Suppressor macrophage (primary cell): ENCODE results near the gene PRXL2B.

Experiments
- DNase-seq, 4 experiments: peaks; one replicate each; pipeline ENCODE4 v3.0.0-alpha.2; 2020 to 2022

The PRXL2B gene

DNA sequence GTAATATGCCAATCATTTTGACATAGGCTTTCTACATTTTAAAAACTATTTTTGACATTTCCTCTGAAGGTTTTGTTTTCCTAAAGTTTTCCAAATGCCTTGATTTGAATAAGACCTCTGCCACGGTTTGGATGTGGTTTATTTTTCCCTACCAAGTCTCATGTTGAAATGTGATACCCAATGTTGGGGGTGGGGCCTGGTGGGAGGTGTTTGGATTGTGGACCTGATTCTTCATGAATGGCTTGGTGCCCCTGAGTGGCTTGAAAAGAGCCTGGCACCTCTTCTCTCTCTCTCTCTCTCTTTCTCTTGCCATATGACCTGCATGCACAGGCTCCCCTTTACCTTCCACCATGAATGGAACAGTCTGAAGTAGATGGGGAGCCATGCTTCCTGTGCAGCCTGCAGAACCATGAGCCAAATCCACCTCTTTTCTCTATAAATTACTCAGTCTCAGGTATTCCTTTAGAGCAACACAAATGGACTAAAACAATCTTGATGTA lies 31.4 kb downstream of the PRXL2B start:
- DNase-seq, result no peak

DNA sequence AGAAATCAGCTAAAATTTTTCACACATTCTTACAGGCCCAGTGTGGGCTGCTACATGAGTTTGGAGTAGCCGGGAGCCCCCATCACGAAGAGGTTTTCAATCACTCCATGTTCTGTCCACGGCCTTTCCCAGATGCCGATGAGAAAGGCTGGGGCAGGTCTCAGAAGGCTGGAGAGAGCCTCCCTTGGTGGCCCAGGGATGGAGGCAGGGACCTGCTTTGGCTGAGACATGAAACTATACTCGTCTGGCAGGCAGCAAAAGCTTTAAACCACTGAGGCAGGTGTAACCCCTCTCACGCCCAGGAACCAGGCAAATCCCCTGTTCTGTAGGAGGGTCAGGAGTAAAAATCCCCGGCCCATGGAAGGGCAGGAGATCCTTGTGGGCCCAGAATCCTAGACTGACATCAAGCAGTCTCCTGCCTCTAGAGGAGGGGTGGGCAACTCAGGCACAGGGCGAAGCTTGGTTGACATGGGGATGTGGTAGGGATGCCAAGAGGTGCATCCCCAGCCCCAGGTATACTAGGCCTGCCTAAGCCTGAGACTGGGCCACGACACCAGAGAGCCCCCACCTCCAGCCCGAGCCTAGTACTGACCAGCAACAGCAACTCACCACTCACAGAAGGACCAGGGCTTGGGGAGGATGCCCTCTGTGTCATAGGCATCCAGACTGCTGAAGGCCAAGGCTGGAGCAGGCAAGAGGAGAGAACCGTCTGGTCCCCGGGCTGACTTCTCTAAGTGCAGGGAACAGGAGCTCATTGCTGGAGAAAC lies 37.2 kb downstream of the PRXL2B start:
- no peak for DNase-seq

DNA sequence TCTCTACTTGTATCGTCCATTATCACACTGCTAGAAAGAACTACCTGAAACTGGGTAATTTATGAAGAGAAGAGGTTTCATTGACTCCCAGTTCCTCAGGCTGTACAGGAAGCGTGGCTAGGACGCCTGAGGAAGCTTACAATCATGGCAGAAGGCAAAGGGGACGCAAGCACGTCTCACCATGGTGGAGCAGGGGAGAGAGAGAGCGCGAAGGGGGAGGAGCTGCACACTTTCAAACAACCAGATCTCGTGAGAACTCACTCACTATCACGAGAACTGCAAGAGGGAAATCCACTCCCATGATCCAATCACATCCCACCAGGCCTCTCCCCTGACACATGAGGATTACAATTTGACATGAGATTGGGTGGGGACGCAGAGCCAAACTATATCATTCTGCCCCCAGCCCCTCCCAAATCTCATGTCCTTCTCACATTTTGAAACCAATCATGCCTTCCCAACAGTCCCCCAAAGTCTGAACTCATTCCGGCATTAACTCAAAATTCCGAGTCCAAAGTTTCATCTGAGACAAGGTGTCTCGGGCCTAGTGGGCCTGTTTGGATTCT lies 38.2 kb downstream of the PRXL2B start:
- DNase-seq, result no peak

DNA sequence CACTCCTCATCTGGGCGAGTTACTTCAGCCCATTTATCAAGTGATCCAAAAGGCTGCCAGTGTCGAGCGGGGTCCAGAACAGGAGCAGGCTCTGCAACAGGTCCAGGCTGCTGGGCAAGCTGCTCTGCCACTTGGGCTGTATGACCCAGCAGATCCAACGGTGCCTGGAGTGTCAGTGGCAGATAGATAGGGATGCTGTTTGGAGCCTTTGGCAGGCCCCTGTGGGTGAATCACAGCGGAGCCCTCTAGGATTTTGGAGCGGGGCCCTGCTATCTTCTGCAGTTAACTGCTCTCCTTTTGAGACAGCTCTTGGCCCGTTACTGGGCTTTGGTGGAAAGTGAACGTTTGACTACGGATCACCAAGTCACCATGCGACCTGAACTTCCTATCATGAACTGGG lies 38.7 kb downstream of the PRXL2B start:
- no peak for DNase-seq

DNA sequence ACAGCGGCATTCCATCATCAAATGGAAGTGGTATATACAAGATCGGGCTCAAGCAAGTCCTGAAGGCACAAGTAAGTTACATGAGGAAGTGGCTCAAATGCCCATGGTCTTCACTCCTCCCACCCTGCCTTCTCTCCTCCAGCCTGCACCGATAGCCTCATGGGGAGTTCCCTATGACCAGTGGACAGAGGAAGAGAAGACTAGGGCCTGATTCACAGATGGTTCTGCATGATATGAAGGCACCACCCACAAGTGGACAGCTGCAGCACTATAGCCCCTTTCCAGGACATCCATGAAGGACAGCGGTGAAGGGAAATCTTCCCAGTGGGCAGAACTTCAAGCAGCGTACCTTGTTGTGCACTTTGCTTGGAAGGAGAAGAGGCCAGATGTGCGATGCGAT lies 39.2 kb downstream of the PRXL2B start:
- peak in 2 of 4 experiments; percentile 12 to 37 for DNase-seq

- no peak for DNase-seq
Measured at GRCh38 chr1:2627746-2628145, 41.2 kb downstream of the PRXL2B start.

GRCh38 chr1:2628191-2628932 lies 41.8 kb downstream of the PRXL2B start:
- no peak for DNase-seq

GRCh38 chr1:2628933-2629626 lies 42.5 kb downstream of the PRXL2B start:
- no peak for DNase-seq

GRCh38 chr1:2629627-2630497 lies 43.3 kb downstream of the PRXL2B start:
- no peak for DNase-seq

DNA sequence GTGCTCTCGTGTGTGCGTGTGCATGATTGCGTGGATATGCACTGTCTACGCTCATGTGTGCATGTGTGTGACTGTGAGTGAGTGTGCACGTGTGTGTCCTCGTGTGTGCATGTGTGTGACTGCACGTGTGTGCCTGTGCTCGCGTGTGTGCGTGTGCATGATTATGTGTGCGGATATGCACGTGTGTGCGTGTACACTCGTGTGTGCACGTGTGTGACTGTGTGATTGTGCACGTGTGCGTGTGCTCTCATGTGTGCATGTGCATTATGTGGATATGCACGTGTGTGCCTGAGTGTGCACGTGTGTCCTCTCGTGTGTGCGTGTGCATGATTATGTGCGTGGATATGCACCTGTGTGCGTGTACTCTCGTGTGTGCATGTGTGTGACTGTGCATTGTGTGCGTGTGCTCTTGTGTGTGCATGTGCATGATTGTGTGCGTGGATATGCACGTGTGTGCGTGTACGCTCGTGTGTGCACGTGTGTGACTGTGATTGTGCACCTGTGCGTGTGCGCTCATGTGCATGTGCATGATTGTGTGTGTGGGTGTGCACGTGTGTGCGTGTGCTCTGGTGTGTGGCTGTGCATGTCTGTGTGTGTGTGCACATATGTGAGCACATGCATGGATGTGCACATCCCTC lies 44.0 kb downstream of the PRXL2B start:
- no peak for DNase-seq

GRCh38 chr1:2631136-2632050 lies 44.8 kb downstream of the PRXL2B start:
- DNase-seq, result no peak

GRCh38 chr1:2632051-2632430 lies 45.5 kb downstream of the PRXL2B start:
- no peak for DNase-seq

DNA sequence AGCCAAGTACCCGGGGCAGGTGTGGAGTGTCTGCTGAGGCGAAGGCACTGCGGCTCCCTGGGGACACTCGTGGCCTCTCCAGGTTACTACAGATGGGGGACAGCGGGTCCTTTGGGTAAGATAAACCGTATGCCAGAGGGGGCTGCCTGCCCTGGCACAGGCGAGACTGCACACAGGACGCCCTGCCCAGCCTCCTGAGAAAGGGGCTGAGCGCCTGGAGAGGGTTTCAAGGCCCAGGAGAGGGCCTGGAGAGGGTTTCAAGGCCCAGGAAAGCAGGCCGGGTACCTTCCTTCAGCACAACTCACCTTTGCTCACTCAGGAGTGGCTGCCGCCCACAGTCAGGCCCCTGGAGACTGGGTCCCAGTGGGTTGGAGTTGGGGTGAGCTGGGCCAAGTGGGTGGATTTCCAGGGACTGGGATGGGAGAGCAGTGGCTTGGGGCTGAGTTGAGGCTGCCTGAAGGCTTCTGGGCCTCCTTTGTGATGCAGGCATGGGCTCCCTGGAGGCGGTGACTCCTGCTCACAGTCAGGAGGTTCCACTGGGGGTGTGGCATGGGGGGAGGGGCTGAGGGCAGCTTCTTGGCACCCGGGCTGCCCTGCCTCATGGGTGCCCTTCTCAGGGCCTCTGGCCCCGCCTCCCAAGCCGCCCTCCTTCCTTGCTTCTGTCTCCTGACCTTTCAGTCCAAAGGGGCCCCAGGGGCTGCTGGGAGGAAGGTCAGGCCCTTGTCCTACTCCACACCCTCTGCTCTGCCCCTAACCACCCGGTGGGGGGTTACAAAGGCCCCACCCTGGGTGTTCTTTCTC lies 46.2 kb downstream of the PRXL2B start, which contains the start of gene MMEL1:
Gene MMEL1 (minus strand): TSS at position 456 of the 801 bp plus-strand sequence. CDS start 3,532 bp downstream, outside the sequence.
- no peak for DNase-seq

DNA sequence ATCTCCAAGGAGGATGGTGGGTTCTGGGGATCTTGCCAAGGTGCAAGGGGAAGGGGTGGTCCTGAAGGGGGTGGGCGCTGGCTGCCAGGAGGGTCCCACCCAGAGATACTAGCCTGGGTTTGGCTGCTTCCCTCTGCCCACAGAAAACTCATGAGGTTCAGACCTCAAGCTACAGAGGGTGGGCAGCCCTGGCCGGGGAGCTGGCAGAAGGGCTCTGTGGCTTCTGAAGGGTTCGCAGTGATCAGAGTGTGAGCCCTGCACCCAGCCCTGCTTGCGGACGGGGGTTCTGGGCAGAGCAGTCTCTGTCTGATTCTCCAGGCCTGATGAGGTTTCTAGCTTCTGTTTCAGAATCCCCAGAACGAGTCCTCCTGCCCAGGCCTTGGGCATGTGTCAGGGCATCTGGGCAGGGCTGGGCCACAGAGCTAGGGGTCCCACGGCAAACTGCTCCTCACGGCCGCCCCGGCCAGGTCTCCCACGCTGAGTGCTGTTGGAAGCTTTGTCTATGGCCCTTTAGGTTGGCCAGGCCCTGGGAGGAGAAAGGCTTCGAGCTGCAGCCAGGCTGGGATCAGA lies 46.9 kb downstream of the PRXL2B start:
- no peak for DNase-seq

DNA sequence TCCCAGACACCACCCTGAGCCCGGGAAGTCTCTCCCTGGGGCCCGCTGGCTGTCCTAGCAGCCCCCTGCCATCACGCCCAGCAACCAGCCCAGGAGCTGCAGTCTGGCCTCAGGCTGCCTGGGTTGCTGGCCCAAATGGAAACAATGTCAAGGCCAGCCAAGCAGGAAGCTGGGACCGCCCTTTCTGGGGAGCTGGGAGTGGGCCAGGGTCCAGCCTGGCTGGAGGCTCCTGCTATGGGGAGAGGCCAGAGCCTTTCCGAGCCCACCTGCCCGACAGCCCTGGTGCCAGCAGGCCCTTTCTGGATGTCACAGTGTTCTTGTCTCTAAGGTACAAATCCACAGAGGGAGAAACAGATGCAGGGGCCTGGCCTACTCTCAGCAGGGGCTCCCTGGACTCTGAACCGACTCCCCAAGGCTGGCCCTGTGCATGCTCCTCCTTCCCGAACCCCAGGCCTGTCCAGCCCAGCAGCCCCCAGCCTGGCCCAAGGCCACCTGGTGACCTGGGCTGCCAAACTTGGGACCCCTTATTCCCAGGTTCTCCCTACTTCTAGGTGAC lies 47.4 kb downstream of the PRXL2B start:
- DNase-seq, result no peak

GRCh38 chr1:2635361-2636010 lies 48.9 kb downstream of the PRXL2B start:
- DNase-seq, result no peak

DNA sequence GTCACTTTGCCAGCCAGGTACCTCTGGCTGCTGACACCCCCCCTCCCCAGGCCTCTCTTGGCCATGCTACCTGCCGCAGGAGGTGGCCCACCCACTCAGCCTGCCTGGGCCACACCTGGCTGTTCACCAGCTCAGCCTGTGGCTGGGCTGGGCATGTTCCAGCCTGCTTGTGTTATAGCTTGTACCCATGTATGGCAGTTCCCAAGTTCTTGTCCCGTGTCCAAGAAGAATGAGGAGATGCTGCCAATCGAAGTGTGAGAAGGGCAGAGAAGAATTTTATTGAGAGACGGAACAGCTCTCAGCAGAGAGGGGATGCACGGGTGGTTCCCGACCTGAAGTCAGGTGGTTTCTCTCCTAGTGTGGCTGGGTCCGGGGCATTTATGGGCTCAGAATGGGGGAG lies 50.2 kb downstream of the PRXL2B start:
- DNase-seq, result no peak
